ENCODE measurements around the gene ST13.
"Not testable (repeated sequence)": the region's sequence is repeated elsewhere in the genome, so short reads cannot be mapped to it uniquely, and the experiment has no call there.

The ST13 gene

DNA sequence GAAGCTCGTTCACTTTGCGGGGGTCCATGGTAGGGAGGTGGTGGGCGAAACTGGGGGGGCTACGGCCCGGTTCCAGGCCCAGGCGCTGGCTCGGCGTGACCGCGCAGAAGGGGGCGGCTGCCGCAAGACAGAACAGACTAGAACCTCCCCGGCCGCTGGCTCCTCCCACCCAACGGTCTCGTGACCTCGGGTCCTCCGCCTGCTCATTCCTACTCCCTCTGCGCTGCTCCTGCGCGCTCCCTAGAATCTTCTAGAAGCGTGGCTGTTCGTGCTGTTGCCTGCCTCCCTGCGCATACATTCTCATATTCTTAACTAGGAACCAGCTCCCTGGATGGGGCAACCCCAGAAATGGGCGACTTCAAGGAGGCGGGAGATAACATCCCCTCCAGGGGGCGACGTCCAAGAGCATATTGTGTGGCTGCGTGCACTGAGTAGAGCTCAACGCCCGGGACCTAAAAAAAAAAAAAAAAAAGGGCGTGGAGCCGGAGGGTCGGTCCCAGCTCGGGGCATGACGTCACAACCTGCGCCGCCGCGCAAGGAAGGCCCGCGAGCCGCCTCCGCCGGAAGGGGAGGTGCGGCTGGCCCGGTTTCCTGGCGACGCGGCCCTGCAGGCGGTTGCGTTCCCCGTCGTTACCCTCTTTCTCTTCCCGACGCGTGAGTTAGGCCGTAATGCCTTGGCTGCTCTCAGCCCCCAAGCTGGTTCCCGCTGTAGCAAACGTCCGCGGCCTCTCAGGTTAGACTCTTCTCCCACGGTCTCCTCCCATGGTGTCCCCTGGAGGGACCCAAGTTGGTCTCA is at the start of gene ST13, which contains the start of gene XPNPEP3:
Gene ST13, minus strand, starts transcription at position 127 of the 796 bp plus-strand sequence. Its CDS starts 99 bp downstream, at position 28.
Gene XPNPEP3, plus strand, starts transcription at position 636 of the 796 bp plus-strand sequence. Its CDS starts 34 bp downstream, at position 670.
- DNase-seq, result peak; percentile 81

DNA sequence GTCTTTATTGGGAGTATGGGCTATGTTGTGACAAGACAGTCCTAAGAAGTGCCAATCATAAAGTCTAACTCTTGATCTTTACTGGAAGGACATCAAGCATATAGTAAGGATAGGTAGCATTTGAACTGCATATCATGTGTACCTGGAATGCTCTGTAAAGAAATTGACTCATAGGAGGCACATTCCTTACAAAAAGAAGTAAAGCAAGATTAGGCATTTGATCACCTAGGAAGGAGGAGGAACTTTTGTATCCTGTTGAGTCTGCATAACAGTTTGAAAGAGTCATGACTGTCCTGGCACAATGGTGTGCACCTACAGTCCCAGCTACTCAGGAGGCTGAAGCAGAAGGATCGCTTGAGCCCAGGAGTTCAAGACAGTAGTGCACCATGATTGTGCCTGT is 47.7 kb upstream of the ST13 start:
- DNase-seq, result no peak

DNA sequence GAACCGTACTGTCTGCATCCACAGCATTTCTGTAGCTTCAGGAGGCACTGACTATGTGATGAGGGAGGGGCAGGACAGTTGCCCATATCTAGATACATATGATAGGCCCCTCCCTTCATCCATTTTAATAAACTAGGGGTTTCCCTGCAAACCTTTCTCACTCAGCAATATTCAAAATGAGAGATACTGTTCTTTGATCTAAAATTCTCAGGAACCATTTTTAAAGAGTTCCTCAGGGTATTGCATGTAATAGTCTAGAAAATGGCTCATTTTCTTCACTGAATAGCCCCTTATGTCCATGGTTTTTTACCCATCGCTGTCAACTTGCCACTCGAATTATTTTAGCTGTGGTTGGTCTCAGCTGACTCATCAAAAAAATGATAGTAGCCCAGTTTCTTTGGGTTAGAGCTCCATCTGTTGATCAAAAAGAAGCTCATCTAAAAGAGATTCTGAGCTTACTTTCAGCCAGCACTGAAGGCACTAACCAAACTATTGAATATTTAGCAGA is 42.5 kb upstream of the ST13 start:
- DNase-seq, result peak; percentile 45

DNA sequence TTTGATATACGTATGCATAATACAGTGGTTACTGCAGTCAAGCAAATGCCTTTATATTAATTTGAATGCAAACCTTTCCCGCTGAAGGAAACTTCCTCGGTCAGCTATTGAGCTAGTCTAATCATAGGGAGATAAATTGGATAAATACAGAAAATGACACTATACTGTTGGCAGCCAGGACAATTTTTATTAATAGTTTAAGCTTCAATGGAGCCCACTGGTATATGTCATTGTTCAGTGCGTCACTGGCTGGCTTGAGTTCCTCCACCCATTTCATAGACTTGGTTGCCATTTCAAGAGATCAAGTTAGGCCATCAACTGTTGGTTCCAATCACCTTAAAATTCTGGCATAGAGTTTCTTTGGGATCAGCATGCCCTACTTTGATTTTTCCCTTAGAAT is 38.0 kb upstream of the ST13 start:
- DNase-seq, result no peak

DNA sequence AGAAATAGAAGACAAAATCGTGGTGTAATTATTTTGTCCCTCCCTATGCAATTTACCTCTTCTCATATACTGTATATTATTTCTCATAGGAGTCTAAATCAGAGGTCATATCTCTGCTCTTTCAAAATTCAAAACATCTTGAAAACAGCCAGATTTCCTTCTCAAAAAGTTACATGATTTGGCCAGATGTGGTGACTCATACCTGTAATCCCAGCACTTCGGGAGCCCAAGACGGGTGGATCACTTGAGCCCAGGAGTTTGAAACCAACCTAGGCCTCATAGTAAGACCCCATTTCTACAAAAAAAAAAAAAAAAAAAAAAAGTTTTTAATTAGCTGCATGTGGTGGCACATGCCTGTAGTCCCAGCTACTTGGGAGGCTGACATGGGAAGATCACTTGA is 34.4 kb upstream of the ST13 start:
- DNase-seq, result no peak

DNA sequence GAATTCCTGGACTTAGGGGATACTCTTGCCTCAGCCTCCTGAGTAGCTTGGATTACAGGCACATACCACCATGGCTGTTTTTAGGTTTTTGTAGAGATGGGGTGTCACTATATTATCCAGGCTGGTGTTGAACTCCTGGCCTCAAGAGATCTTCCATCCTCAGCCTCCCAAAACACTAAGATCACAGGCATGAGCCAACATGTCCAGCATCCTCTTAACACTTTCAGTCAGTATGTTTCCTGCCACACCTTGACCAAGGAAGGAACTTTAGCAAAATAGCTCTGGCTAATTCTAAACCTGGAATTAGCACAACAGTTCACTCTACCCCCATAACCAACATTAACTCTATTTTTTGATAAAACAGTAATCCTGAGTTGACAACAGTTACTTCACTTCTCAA is 32.7 kb upstream of the ST13 start:
- DNase-seq, result no peak

DNA sequence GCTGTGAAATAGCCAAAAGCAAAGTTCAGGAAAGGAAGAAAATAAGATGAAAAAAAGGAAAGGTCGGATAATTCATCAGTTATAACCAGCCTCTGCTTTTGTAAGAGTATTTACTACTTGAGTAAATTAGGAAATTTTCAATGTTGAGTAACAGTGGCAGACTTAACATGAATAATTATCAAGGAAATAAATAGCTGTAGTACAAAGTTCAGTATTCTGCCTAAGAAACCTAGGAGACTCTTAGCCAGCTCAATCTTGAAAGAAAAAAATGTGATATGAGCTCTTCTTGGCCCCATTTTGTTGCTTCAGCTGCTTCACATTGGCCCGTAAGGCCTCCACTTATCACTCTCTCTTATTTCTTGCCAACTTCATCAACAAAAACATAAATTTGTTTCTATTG is 22.5 kb upstream of the ST13 start:
- DNase-seq, result no peak

DNA sequence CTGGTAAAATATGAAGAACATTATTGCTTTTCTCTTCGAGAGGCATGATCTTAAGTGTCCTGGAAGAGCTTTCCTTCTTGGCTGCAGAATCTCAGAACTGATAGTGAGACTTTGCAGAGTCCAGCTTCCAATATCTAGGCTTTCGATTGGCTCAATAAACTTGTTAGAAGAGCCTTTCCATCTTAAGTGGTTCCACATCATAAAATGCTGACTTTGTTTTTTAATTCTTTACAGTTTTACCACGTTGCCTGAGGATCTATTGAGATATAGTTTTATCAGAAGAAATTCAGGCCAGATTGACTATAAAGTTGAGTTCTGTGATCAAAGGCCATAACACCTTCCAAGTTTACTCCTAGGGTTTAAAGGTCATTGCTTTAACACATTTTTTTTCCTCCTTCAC is 21.0 kb upstream of the ST13 start:
- DNase-seq, result no peak

DNA sequence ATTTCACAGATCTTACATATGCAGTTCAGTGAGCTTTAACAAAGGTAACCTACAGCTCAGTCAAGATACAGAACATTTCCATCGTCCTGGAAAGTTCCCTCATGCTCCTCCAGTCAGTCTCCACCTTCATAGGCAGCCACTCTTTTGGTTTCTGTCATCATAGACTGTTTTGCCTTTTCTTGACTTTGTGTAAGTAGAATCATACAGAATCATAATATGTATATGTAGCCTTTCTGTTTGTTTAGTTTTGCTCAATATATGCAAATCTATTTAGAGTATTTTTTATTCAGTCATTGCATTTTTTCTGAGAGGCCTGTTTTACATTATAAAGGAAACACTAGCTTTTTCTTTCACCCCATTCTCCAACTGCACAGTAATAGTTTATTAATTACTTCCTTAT is 20.5 kb upstream of the ST13 start:
- no peak for DNase-seq

DNA sequence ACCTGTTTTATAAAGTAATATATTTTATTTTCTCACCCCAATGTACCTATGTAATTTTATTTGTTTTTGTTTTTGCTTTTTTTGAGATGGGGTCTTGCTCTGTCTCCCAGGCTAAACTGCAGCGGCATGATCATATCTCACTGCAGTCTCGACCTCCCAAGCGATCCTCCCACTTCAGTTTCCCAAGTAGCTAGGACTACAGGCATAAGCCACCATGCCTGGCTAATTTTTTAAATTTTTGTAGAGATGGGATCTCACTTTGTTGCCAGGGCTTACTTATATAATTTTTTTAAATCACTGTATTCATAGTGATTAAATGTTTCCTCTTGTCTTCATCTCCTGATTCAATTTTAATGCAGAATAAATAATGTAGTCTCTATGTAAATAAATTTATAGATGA is 18.7 kb upstream of the ST13 start:
- no peak for DNase-seq

DNA sequence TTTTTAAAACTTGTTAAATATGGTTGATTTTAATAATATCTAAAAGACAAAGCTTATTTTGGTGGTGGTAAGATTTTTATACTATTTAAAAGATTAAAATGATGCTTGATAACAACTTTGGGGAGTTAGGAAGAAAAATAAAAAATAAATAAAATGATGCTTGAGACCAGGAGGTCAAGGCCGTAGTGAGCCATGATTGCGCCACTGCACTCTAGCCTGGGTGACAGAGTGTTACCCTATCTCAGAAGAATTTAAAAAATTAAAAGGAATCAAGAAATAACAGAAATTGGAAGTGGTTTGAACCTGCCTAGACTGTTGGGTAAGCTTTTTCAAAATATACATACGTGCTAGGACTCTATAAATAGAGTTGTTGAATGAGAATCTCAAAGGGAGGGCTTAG is 17.6 kb upstream of the ST13 start:
- DNase-seq, result no peak

DNA sequence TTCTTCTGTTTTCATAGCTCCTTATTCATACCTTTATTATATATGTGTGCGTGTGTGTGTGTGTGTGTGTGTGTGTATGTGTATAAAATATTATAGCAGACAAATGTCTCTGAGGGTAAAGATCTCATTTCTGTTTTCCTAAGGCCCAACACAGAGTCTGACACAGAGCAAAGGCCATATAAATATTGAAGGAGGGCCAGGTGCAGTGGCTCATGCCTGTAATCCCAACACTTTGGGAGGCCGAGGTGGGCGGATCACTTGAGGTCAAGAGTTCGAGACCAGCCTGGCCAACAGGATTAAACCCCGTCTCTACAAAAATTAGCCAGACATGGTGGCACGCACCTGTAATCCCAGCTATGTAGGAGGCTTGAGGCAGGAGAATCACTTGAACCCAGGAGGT is 11.9 kb upstream of the ST13 start:
- not testable (repeated sequence) for DNase-seq

DNA sequence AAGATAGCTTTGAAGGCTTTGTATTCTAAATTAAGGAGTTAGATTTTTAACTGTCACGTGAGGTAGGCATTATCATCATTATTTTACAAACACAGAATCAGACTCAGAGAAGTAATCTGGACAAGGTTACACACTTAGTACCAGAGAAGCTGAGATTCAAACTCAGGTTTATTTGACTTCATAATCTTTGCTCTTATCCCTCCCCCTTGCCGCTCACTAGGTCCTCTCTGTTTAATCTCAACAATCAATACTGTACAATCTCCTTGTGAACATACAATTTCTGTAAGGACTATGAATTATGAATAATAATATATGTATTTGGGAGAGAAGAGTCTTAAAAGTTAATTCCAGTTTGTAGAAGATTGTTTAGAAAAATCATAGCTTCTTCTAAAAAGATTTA is 10.7 kb upstream of the ST13 start:
- no peak for DNase-seq

DNA sequence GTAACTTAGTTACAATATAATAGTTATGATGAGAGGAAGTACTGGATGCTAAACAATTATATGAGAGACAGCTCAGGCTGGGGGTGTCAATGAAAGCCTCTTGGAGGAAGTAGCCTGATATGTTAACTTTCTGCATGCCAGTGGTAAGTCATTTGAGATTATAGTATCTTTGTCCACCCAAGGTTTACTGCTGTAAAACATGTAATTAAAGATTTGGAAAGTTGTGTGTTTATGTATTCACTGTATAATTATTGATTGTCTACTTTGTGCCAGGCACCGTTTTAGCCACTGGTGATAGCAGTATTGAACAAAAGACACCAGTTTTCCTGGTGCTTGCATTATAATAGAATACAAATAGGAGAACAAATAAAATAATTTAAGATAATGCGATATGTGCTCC is 6.1 kb upstream of the ST13 start:
- DNase-seq, result no peak

DNA sequence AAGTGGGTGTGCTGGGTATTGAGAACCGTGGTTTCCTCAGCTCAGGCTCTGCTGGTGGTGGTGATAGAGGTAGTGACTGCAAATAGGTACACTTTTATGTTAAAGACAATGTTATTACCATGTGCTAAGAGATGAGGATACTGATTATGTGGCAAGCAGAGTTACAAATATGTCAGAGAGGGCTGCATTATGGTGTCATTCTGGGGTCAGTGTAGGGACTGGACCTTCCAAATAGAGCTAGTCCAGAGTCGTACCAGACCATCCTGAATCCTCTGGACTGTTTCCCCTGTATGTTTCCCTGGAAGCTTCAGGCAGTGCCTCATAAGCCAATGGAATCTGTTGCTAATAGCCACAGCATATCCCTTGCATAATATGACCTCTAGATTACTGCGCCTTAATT is 5.6 kb upstream of the ST13 start, which contains the start of gene DNAJB7:
Gene DNAJB7, minus strand, starts transcription at position 101 of the 400 bp plus-strand sequence. CDS start 119 bp downstream, outside the sequence.
- no peak for DNase-seq

DNA sequence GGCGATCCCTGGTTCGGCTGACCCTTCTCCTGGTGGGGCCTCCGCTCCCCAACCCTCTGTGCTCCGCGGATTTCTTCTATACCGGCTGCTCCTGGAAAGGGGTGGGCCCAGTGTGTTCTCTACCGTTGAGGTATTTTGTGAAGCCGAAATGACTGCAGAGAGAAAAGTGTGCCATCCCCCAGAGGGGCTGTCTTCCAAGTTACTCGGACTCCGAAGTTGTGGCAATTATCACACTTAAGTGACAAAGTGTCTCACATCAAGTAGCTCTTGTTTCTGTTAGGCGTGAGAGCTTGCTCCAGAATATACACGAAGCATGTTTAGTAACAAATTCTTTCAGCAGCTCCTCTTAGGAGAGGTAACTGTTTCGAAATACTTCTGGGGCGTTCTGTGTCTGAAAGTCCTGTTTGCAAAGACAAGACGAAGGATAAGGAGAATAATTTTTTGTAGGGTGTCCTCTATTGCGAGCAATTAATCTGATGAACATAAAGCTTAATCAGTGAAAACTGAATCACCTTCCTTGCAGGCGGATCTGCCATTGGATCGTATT is 943 bp upstream of the ST13 start:
- no peak for DNase-seq

DNA sequence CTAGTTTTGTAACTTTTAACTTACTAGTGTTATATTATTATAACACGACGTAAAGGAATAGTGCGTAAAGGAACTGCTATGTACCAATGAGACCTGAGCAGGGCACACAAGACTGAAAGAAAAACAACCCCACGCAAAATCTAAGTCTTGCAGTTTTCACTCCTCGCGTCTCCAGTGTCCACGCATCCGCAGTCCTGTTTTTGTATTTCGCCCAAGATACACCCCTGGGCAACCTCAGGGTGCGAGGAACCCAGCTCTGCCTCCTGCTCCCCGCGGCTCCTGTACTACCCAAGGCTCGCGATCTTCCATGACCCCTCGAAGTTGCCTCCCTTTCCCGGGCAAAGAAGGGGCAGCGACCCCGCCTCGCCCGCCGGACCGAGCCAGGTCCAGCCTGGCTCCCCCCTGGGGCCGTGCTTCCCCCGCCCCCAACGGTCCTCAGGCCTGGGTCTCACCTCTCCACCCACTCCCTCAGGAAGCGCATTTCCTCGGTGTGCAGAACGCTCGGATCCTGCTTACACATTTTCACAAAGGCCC is 393 bp downstream of the ST13 start:
- DNase-seq, result no peak

DNA sequence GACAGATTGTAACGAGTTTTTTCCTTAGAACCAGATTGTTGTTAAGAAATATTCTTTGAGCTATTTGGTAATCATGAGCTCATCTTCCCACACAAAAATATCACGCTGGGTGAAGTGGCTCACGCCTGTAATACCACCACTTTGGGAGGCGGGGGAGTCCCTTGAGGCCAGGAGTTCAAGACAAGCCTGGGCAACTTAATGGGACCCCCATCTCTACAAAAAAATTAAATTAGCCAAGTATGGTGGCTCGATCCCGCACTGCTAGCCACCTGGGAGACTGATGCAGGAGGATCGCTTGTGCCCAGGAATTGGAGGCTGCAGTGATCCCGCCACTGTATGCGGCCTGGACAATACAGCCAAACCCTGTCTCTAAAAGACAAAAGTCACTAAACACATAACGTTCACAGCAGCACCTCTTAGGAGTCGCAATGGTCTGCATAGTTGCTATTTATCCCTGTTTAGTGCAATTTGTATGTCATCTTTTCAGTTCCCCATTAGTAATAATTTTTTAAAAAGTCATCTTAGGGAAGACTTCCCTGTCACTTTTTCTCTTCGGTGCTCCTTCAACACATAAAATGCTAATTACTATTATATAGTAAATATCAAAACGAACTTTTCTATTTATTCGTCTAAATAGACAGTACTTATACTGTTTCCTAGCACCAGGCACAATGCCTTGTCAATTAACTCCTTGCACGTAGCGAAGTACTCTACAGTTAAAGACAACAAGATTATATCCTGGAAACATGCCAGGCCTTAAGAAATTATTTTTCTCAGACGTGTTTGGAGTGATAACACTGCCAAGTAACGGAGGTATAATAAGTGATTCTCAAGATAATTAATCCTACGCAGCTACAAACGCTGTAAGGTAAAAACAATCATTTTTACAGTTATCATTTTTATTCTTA is 1.1 kb downstream of the ST13 start:
- DNase-seq, result no peak

DNA sequence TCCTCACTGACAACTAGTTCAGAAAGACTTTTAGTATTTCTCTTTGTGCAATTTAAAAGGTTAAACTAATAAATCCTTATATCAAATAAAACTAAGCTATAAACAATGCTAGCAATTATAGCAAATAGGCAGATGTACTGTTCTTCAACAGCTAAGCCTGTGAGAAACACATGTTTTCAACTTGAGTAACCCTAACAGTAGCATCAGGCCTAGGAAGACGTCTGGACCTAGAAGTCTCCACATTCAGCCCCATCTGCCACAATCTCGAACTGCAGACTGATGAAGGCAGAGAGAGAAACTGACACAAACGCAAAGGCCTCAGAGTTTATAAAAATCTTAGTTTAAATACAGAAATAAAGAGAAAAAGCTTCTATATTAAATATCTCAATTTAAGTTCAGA is 2.5 kb downstream of the ST13 start:
- peak; percentile 1 for DNase-seq

DNA sequence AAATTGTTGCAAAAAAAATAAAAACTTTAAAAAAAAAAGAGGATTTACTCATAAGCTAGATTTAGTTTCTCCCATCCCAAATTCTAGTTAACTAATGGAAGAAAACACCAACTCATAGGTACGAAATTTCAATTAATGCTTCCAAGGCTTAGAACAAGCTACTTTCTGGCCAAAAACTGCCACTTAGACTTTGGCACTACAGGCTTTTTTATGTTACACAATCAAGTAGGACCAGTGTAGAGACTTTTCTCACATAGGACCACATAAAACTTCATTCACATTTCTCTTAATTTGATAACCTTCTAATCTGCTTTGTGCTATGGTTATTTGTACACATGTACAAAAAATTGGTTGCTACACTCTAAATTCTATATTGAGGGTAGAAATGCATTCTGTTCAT is 3.1 kb downstream of the ST13 start:
- DNase-seq, result no peak

DNA sequence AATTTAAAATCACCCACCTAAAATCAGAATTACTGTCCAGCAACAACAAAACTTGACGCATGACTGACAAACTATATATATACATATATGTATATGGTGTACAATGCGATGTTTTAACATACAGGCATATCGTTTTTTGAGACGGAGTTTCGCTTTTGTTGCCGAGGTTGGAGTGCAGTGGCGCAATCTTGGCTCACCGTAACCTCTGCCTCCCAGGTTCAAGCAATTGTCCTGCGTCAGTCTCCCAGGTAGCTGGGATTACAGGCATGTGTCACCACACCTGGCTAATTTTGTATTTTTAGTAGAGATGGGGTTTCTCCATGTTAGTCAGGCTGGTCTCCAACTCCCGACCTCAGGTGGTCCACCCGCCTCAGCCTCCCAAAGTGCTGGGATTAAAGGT is 10.6 kb downstream of the ST13 start:
- not testable (repeated sequence) for DNase-seq

DNA sequence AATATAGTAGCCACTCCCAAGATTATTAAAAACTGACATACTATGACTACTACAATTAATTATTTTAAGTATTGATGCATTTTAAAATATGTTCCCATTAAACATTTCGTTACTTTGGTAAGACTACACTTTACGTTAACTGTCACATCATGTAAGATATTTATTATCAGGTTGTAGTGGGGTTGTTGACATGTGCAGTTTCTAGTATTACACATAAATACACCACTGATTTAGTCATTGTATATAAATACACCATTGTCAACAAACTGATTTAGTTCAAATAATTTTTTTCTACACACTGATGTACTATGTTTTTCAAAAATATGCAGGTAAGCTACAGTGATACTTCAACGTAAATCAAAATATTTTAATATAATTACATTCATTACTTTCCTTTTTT is 11.5 kb downstream of the ST13 start:
- no peak for DNase-seq

DNA sequence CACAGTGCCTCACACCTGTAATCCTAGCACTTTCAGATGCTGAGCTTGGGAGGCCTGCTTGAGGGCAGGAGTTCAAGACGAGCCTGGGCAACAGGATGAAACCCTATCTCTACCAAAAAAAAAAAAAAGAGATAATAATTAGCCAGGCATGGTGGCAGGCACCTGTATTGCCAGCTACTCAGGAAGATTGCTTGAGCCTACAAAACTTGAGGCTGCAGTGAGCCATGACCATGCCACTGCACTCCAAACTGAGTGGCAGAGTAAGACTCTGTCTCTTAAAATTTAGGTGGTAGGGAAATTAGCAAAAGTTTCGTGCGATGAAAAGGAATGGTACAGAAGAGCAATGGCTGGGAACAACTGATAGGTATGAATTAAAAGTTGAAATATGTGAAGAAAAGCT is 18.0 kb downstream of the ST13 start:
- DNase-seq, result no peak
